NCI-H446 (cell line): Measurements from ENCODE around the gene ZDHHC5.
"Not testable (repeated sequence)": the region's sequence is repeated elsewhere in the genome, so short reads cannot be mapped to it uniquely, and the experiment has no call there.

Source experiments
- DNase-seq, 2 experiments: peaks; one replicate each; lab custom pipeline; 2025; lab: John Stamatoyannopoulos, UW

ZDHHC5 gene

DNA sequence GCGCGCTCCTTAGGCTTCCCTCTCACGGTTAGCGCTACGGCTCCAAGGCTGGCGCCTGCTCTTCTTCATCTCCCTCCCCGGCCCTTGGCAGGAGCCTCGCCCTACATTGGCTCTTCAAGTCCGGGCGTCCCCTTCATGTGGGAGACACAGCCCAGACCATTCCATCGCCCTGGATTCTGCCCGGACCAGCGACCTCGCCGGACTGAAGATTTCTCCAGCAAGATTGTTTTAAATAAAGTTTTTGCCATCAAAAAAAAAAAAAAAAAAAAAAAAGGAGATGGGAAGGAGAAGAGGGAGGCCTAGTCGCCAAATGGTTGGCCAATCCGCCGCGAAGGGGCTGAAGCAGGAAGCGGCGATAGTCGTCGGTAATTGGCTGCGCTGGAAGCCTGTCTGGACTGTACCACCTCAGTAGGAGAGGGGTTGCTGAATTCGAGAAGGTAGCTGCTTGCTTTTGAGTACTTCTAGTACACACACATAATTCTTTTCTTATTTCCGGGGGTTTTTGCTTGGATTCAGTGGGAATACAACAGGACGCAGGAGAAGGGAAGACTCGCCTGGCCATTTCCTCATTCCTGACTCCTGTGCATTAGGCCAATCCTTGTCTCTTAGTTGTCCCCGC, 688 bp upstream of the ZDHHC5 start:
- DNase-seq, result peak; percentile 98

DNA sequence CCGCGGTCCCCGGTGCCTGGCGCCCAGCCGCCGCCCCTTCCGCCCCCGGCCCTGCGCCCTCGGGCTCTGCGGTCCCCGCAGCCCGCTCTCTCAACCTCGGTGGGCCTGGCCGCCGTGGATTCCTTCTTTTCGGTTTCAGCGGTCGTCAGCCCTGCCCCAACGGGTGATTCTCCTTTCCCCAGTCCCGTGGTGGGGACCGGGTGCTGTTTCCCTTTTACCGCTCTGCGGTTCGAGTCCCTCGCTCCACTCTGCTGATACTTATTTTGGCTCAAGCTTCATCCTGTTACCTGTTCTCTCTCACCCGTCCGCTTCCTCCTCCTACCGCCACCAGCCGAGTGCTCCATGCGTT, 494 bp downstream of the ZDHHC5 start:
- no peak for DNase-seq

GRCh38 chr11:57674251-57674650, 6.3 kb downstream of the ZDHHC5 start:
- DNase-seq, result no peak

DNA sequence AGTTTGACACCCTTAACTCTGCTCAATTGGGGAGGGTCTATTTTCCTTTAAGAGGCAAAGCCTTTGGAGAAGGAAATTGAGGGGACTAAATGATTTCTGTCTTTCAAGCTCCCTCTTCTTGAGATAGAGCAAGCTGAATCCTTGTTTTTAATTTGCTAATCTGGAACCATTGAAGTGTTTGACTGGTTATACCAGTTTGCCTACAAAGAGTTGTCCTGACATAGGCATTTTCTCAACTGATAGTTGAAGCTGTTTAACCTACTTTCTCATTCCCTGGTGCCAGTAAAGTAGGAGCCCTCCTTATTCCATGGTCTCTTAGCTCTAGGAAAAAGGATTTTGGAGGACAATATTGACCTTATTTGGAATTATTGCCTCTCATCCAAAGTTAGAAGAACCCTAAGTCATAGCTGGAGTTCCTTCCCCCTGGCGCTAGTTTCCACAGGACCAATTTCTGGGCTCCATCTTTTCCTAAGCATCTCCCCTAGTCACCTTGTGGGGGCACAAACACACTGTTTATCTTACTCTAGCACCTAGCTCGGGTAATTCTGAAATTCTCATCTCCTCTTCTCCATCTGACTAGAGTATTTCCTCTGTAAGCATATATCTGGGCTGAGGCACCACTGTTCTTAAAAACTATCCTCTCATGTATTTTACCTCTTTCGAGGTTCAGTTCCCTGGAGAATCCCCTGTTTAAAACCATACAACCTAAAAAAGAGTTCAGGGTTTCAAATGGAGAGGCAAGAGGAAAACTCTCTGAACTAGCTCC, 7.4 kb downstream of the ZDHHC5 start:
- no peak for DNase-seq

- no peak for DNase-seq
These were observed 11.5 kb downstream of the ZDHHC5 start for GRCh38 chr11:57679396-57679795.

GRCh38 chr11:57680552-57680874, 12.6 kb downstream of the ZDHHC5 start:
- DNase-seq, result no peak

GRCh38 chr11:57681168-57681567, 13.3 kb downstream of the ZDHHC5 start:
- DNase-seq, result no peak

- DNase-seq, result not testable (repeated sequence)
These were observed 22.6 kb downstream of the ZDHHC5 start for GRCh38 chr11:57690474-57690873.

- no peak for DNase-seq
These were observed 31.0 kb downstream of the ZDHHC5 start for GRCh38 chr11:57698843-57699365.

DNA sequence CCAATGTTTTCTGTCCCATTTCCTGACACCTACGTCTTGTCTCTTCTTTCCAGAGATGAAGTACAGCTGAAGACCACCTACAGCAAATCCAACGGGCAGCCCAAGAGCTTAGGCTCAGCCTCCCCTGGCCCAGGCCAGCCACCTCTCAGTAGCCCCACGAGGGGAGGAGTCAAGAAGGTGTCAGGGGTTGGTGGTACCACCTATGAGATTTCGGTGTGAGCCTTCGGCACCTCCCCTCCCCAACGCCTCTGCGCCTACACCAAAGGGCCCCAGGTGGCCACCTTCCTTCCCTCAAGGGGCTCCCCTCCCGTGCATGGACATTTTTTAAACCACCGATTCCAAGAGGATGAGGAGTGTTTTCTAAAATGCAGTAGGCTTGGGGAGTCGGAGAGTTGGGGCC, 31.9 kb downstream of the ZDHHC5 start:
- no peak for DNase-seq

GRCh38 chr11:57700425-57700824, 32.5 kb downstream of the ZDHHC5 start:
- no peak for DNase-seq

DNA sequence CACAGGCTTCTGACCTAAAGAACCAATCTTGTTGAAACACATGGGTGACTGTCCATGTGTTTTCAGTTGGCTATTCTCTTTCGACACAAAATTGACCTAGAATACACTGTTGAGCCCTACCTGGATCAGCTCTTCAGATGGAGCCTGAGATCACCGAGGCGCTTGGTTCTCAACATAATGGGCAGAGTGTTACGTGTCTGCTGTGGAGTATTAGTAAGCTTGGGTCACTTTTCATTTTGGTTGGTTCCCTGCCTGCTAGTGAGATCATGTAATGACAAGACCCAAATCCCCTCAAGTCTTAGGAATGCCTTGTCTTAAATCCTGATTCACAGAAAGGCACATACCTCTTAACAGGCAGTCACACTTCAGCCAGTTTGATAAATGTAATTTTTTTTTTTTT, 35.4 kb downstream of the ZDHHC5 start:
- no peak for DNase-seq

DNA sequence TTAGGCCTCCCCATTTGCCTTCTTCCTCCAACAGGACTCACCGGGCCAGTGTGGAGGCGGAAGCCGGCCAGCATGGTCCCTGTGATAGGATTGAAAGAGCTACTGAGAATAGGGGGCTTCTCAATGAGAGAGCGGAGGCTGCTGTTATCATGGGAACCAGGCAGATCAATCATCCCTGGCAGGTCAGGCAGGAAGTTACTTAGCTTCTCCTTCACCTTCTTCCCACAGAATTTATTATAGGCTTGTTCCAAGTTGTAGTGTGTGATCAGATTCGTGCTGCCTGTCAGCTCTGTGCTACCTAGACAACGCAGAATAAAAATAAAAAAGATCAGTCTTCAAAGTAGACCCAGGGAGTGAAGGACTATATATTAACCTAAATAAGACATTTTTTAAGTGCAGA, 37.0 kb downstream of the ZDHHC5 start:
- DNase-seq, result no peak

GRCh38 chr11:57705432-57705831, 37.5 kb downstream of the ZDHHC5 start:
- DNase-seq, result not testable (repeated sequence)

GRCh38 chr11:57709802-57710367, 42.0 kb downstream of the ZDHHC5 start:
- DNase-seq, result no peak

DNA sequence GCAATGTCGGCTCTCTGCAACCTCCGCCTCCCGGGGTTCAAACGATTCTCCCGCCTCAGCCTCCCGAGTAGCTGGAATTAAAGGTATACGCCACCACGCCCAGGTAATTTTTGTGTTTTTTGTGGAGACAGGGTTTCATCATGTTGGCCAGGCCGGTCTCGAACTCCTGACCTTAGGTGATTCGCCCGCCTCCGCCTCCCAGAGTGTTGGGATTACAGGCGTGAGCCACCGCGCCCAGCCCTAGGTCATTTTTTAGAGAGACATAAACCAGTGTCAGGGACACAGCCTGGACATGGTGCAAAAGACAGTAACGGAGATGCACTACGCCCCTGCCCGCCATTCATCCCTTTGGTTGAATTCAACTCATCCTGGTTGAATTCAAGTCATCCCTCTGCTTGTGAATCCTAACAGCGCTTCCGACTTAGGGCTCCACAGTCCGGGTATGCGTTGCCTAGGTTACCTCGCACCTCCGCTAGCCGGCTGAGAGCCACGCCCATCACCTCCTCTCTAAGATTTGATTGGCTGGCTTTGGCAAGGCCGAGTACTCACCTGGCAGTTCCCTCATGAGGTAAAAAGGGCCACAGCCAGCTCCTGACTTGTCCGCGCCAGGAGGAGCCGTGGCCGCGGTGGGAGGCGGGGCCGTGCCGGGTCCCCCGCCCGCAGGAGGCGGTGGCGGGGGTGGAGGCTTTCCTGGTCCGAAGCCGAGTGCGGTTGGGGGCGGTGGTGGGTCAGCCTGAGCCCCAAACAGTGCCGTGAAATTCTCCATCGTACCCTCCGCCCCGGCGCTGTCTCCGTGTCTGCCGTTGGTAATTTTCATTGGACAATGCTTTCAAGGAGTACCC, 43.7 kb downstream of the ZDHHC5 start, which contains the start of gene MED19:
TSS of gene MED19 (minus strand) at position 802 of the 842 bp plus-strand sequence. CDS start at position 766, 36 bp downstream.
- peak; percentile 58 to 76 for DNase-seq

GRCh38 chr11:57712256-57713150, 44.6 kb downstream of the ZDHHC5 start, which contains the start of gene TMX2:
TMX2 (plus strand) TSS chr11:57712593; CDS start chr11:57712619, 26 bp downstream.
- peak; percentile 98 for DNase-seq

DNA sequence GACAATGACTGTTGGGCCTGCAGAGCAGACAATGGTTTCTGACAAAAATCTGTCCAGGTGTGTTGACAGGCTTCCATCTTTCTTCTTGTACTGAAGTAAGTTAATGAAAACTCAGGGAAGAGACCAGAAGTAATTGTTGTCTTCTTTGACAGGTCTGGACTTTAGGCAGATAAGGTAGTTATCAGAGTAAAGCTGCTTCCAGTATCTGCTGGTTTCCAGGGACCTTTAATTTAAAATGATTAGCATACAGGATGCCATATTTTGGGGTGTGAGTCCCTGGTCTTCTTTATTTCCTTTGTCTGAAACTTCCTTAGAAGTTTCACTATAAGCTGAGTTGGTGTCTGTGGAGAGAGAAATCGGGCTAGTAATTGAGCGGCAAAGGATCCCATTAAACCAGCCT, 45.9 kb downstream of the ZDHHC5 start:
- DNase-seq, result no peak

GRCh38 chr11:57716726-57717125, 48.8 kb downstream of the ZDHHC5 start:
- DNase-seq, result not testable (repeated sequence)

GRCh38 chr11:57727185-57727584, 59.3 kb downstream of the ZDHHC5 start:
- no peak for DNase-seq

DNA sequence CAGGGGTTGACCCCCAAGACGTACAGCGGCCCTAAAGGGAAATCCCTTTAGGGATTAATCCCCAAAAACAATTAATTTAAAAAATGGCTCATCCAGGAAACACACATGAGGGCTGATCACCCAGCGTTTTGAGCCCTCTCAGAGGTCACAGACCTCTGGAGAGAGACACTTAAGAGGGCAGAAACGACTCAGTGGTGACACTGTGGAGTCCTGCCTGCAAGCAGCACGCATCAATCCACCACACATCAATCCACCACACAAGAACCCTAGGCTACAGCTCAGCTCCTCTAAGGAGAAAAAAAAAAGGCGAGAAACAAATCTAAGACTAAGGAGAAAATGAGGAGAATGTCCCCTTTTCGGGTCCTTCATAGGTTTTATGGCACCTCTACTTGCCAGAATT, 60.9 kb downstream of the ZDHHC5 start:
- no peak for DNase-seq
